ENCODE measurements around the gene CNOT6L. TPM values are rescaled to one million over a fixed set of nuclear protein-coding genes. Genes with fewer than 3 reads are reported as not detected.

Gene CNOT6L
- total and polyA plus RNA-seq, 2 of the 4 experiments (the other 2 are of a cell fraction): 3.5 to 21.1 TPM

DNA sequence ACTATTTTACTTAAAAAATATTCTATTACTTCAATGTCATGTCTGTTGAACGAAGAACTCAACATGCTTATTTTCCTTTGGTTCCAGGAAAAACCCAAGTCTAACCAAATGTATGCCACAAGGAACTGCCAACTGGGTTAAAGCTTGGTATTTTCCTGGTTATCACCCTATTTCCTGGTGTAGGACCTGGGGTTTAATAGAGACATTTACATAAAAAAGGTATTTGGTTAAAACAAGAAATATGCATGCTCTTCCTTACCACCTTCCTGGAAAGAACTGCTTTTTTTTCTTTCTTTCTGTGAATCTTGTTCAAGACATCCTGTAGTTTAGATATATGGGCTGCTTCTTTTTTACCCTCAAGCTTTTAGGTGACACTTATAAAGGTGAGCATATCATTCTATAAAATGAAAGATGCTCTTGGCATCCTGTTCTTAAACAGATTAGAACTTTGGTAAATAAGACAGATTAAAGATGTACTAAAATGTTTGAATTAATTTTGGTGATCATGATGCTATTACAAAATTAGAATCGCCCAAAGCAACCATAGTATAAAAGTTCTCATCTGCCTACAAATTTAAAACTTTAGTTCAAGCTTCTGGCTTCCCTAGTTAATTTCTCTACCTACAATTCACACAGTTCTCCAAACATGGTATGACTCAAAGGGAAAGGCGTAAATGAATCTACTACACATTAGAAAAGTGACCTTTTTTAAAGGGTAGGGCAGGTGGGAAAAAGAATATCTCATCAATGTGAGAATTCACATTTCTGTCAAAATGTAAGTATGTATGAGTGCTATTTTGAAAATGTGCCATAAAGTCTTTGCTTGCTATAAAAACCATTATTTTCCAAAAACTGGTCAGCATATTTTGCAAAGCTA lies 103.5 kb downstream of the CNOT6L start (continued):
- TF ChIP-seq USF2 (IDR thresholded peaks at IDR 0.05; ENCODE audit: low read depth, low read length): no peak

DNA sequence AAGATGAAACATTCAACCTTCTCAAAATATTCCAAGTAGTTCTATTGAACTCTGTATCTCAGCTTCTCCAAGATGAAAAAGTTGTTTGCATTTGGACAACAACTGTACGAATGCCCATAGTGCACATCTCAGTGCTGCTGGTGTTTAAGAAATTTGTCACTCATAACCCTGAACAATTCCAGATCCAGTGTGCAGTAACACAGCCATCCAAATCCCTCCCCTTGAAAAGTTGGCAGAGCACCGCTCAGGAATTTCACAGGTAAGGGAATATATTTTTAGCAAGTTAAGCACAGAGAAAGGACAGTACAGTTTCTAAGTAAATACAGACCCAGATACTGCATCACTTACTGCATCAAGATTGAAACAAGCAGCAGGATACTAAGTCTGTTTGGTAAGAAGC lies 104.7 kb downstream of the CNOT6L start:
- POLR2A ChIA-PET (ENCODE audit: unreplicated experiment): interaction anchor here (0.6 kb wide), 1 partner anchor 111 kb away, joined by 3 read pairs; no protein-coding TSS in a partner anchor
- Histone ChIP-seq H3K27ac (ENCODE audit: insufficient read depth, low read length) (no peak overlapping the region), H4K8ac (ENCODE audit: low read depth in 2 of 2, low read length in 2 of 2) (no peak overlapping the region), H3K9me1 (ENCODE audit: insufficient read depth, low read length) (no peaks in the 10 kb centered on the region), H3K9me3 (ENCODE audit: control insufficient read depth, insufficient read depth, low read length) (no peaks in the 10 kb centered on the region), H4K20me1 (ENCODE audit: insufficient read depth, low read length) (no peaks in the 10 kb centered on the region), H3K18ac (ENCODE audit: low read depth, low read length) (no peak overlapping the region), H3K56ac (ENCODE audit: extremely low read depth, insufficient read depth, low read length) (no peak overlapping the region), H2BK5ac (ENCODE audit: low read depth, low read length, poor library complexity, severe bottlenecking) (no peak overlapping the region), H2AK5ac (ENCODE audit: low read depth, low read length) (no peak overlapping the region), H2AFZ (replicated peaks; ENCODE audit: low read length, poor library complexity) (no peak overlapping the region), H3K27me3 (ENCODE audit: control insufficient read depth, insufficient read depth, low read length) (no peaks in the 10 kb centered on the region), H3K4me2 (ENCODE audit: low read depth, low read length) (no peak overlapping the region), H2BK120ac (ENCODE audit: low read depth, low read length) (no peak overlapping the region), H3K4me1 (ENCODE audit: control insufficient read depth, insufficient read depth, low read length) (no peaks in the 10 kb centered on the region), H3K4ac (ENCODE audit: low read depth, low read length) (no peak overlapping the region), H3K4me3 (ENCODE audit: insufficient read depth, low read depth, low read length) (no peak overlapping the region), H3K79me1 (ENCODE audit: low read depth in 1 of 2, low read length in 2 of 2) (no peaks in the 10 kb centered on the region), H3K36me3 (ENCODE audit: control insufficient read depth, insufficient read depth, low read length) (no peaks in the 10 kb centered on the region), H4K91ac (ENCODE audit: insufficient read depth, low read depth, low read length) (no peak overlapping the region), H3K14ac (replicated peaks; ENCODE audit: low read depth, low read length) (no peak overlapping the region), H4K5ac (ENCODE audit: low read depth, low read length) (no peak overlapping the region), H3K9ac (ENCODE audit: low read depth, low read length) (no peak overlapping the region), H2BK15ac (ENCODE audit: low read depth, low read length) (no peak overlapping the region), H2BK20ac (ENCODE audit: low read depth, low read length) (no peak overlapping the region), H3K23ac (ENCODE audit: low read depth, low read length) (no peak overlapping the region), H2AK9ac (replicated peaks; ENCODE audit: low read depth, low read length, poor library complexity) (no peak overlapping the region)
- DNase-seq: no peak
- TF ChIP-seq BHLHE40 (IDR thresholded peaks at IDR 0.05; ENCODE audit: low read depth, low read length) (no peak), SMC3 (IDR thresholded peaks at IDR 0.05; ENCODE audit: low read depth, low read length) (no peak), MXI1 (IDR thresholded peaks at IDR 0.05; ENCODE audit: borderline replicate concordance, low read depth, low read length) (no peak)
- CTCF ChIA-PET: interaction anchor here (0.9 kb wide), 1 partner anchor 16 kb away, joined by 3 read pairs; no protein-coding TSS in a partner anchor
- intact Hi-C loops (cut with micrococcal nuclease) (no loop called here), dilution Hi-C loops (cut with HindIII; ENCODE audit: low sequenced_read_pairs, unreplicated experiment) (no loop called here), in situ Hi-C loops (cut with MboI; ENCODE audit: low sequenced_read_pairs) (no loop called here)
- no TSS peak for BruUV-seq (replicated peaks)
- ATAC-seq (ENCODE audit: low read depth): no peak
- no CpG with 5 or more reads among the region's 2 CpGs for whole genome bisulfite sequencing, 2 experiments (ENCODE audit: extremely low coverage in 2 of 2, insufficient read length in 1 of 2)
